Peyer's patch (tissue), 4 donors: ENCODE measurements around the gene BEST1.

Source experiments
- POLR2A ChIP-seq, 2 donors: fragments of 450-650 bp; IDR thresholded peaks; one replicate each; pipeline ENCODE4 v1.5.1; 2017; ENCODE audit warnings: antibody characterized with exemption in 2 of 2, mild to moderate bottlenecking in 2 of 2, moderate library complexity in 2 of 2
- TF ChIP-seq, protein P1 (sequence below), 6 experiments: fragments of 450-650 bp in 4 of 6; fragments of 200-600 bp in 2 of 6; sonication (generic) in 1 of 6; IDR thresholded peaks; one replicate each; pipeline ENCODE4 v1.5.1; 2017 to 2019; ENCODE audit warnings: antibody characterized with exemption in 6 of 6, mild to moderate bottlenecking in 3 of 6, moderate library complexity in 1 of 6

DNA sequence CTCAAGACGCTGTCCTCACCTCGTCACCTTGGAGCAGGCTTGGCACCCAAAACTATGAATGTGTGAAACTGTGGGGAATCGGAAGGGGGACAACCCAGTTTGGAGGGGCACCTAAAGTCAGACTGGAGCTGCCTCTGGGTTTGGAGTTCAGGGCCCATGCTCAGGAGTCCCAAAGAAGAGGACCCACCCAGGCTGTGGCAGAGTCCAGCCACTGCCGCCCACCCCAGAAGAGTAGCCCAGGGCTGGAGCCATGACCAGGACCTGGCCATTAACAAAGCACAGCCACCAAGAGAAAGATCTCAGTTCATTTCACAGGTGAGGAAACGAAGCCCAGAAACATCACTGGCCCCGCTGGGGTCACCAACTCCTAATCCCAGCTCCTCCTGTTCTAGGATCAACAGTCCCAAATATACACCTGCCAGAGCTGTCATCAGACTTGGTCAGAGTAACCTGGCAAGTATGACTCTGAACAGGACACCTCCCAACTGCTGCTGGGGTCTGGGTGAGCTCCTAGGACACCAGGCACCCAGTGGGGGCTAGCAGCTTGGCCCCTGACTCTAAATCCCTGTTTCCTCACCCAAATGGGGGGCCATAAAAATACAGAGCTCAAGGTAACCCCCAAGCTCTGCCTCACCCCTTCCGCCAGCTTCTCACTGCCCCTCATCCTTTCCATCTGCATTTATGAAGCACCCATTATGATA, 35.5 kb upstream of the BEST1 start:
- TF ChIP-seq, protein P1, sequence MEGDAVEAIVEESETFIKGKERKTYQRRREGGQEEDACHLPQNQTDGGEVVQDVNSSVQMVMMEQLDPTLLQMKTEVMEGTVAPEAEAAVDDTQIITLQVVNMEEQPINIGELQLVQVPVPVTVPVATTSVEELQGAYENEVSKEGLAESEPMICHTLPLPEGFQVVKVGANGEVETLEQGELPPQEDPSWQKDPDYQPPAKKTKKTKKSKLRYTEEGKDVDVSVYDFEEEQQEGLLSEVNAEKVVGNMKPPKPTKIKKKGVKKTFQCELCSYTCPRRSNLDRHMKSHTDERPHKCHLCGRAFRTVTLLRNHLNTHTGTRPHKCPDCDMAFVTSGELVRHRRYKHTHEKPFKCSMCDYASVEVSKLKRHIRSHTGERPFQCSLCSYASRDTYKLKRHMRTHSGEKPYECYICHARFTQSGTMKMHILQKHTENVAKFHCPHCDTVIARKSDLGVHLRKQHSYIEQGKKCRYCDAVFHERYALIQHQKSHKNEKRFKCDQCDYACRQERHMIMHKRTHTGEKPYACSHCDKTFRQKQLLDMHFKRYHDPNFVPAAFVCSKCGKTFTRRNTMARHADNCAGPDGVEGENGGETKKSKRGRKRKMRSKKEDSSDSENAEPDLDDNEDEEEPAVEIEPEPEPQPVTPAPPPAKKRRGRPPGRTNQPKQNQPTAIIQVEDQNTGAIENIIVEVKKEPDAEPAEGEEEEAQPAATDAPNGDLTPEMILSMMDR (IDR thresholded peaks at IDR 0.05) = no peak
- no peak for TF ChIP-seq POLR2A (IDR thresholded peaks at IDR 0.05)
